GM19455 (cell line): ENCODE results near the gene KDM5B.
"Not testable (repeated sequence)": the region's sequence is repeated elsewhere in the genome, so short reads cannot be mapped to it uniquely, and the experiment has no call there.

Experiments
- ATAC-seq: cut with Tn5 transposase; IDR thresholded peaks from one replicate; pipeline ENCODE4 v1.9.1; 2021; ENCODE audit not compliant: unreplicated experiment

The KDM5B gene

DNA sequence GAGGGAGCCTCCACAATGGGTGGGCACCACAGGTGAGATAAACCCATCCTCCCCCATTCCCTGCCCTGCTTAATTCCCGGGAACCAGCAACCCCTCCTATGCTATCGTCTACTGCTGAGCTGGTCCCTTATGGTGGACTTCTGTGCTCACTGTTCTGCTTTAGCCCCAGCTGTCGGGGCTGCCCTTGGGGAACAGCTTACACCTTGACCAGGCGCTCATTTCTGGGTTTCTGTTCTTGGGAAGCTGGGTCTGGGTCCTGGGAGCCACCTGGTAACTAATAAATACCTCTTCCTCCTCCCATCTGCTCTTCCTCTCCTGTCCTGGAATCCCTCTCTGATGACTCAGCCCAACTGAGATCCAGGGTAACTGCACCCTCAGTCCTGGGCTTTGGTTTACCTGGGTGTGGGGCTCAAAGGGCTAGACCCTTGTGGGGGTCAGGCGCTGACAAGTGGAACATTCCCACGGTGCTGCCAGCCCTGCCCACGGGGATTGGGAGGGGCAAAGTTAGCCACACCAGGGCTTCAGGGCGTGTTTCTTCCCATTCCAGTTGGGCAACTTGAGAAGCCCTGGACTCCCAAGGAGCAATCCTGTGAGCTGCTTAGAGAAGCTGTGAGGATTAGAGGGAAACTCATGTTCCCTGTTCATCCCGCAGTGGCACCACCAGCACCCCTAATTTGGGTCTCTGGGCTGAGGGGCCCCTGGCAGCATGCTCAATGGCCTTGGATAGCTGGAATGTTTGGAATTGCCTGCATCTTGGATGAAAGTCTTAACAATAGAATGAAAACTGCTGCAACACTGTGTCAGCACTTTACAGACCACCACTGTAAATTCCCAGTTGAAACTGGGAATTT is 4.2 kb upstream of the KDM5B start:
- no peak for ATAC-seq

- peak; percentile 15 for ATAC-seq
Measured at GRCh38 chr1:202811296-202812175, 3.3 kb upstream of the KDM5B start.

GRCh38 chr1:202810615-202811295 is 2.5 kb upstream of the KDM5B start, which contains the start of gene PCAT6:
PCAT6 (plus strand) TSS chr1:202810954.
- ATAC-seq: peak; percentile 75

- no peak for ATAC-seq
Measured at GRCh38 chr1:202810193-202810614, 2.0 kb upstream of the KDM5B start.

- ATAC-seq: no peak
Measured at GRCh38 chr1:202809597-202810159, 1.5 kb upstream of the KDM5B start.

- ATAC-seq: no peak
Measured at GRCh38 chr1:202807451-202807925, 733 bp downstream of the KDM5B start.

- ATAC-seq: no peak
Measured at GRCh38 chr1:202806845-202807450, 1.3 kb downstream of the KDM5B start.

DNA sequence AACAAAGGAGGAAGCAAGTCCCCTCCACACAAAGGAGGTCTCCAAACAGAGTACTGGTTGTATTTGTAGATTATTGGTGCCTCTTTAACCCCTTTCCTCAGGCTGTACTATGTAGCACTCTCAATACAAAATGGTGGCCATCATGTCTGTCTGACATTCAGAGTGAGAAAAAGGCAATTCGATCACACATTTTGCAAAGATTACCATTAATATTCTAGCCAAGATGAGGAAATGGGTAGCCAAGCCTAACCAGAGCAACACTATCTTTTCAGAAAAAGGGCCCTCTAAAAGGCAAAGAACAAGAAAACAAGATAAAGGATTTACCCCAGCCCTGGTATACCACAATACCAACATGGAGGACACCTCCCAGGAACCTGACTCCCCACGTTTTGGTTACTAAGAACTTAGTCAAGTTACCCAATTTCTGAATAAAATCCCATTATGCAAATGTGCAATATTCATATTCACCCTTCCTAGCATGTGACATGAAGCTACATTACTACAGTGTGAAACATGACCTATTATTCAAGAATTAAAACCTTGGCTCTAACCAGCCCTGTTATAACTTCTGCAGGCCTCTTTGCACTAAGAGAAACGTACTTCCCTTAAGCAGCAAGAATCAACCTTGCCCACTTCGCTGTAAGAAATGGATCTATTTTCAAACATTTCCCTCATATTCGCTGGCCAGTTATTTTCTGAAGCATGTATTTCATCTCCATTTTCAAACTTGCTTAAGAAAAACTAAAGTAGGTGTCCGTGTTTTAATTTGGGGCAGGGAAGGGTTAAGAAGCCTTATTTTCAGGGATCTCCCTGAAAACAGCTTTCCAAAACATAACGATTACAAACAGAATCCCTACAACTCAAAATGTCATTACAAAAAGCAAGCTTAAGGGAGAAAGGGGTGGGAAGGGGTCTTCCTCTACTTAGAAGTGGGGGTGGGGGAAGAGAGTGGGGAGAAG is 2.1 kb downstream of the KDM5B start:
- ATAC-seq: no peak

DNA sequence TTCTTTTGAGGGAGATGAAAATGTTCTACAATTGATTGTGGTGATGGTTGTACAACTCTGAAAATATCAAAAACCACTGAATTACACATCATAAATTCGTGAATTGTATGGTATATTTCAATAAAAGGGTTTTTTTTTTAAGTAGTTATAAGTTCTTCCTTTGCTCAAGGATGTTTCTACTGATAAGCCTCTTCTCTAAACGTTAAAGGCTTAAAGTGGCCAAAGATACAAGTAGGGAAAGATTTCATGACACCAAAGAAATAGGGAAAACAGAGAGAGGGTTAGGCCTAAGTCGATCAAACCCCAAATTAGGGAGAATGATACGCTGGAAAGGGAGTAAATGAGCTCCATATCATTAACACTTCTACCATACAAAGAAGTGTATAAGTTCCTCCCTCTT is 4.1 kb downstream of the KDM5B start:
- no peak for ATAC-seq

DNA sequence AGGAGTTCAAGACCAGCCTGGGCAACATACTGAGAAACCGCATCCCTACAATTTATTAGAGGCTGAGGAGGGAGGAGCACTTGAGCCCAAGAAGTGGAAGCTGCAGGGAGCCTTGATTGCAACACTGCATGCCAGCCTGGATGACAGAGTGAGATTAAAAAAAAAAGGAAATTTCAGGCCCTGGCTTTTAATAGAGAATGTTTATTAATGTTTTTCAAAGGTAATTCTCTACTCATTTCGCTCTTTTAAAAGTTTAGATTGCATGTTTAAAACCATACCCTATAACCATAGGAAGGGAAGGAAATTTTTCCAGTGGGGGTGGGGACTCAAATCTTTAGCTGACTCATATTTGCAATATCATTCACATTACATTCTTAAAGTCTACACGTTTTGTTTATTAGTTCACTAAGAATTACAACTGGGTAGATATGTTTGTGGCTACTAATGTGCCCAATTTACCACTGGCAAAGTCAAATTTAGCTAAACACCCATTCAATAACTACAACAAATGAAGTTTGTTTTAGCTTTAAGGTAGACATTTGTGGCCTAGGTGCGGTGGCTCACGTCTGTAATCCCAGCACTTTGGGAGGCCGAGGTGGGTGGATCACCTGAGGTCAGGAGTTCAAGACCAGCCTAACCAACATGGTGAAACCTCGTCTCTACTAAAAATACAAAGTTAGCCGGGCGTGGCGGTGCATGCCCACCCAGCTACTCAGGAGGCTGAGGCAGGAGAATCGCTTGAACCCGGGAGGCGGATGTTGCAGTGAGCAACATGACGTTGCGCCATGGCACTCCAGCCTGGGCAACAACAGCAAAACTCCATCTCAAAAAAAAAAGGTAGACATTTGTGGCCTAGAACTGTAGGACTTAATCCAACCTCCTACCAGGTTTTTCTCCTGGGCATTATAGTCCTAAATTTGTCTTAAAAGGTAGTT is 5.0 kb downstream of the KDM5B start:
- ATAC-seq: no peak

DNA sequence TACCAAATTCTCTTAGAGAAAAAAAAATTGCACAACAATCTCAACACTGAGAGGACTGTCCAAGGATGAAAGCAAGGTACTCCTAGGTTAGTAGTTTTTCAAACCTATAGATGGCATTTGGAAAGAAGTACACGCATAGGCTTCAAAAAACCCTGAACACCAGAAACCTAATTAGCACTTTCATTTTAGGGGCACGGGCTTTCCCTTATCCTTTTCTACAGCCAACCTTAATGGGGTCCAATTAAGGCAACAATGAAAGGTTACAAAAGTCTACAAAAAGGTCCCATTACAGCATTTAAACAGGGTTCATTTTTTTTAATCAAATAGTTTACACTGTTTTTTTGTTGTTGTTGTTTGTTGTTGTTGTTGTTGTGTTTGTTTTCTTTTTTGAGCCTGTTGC is 6.2 kb downstream of the KDM5B start:
- no peak for ATAC-seq

DNA sequence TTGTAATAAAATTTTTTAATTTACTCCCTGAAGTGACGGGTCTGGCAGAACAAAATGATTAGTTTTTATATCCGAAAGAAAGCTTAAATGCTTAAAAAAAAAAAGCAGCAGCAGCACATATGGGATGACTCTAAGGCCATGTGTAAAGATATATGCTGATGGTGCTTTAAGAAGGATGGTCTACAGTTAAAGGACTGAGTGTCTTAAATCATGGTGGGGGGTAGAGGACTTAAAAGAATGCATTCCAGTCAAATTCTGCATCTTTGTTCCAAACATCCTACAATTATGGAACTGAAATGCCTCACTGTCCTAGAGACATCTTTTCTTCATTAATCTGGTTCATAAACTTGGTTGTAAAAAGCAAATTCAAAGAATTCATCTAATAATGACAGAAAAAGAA is 7.0 kb downstream of the KDM5B start:
- ATAC-seq: no peak

GRCh38 chr1:202800742-202801141 is 7.5 kb downstream of the KDM5B start:
- ATAC-seq: no peak

GRCh38 chr1:202798792-202799331 is 9.4 kb downstream of the KDM5B start:
- no peak for ATAC-seq

- no peak for ATAC-seq
Measured at GRCh38 chr1:202798260-202798659, 10.0 kb downstream of the KDM5B start.

DNA sequence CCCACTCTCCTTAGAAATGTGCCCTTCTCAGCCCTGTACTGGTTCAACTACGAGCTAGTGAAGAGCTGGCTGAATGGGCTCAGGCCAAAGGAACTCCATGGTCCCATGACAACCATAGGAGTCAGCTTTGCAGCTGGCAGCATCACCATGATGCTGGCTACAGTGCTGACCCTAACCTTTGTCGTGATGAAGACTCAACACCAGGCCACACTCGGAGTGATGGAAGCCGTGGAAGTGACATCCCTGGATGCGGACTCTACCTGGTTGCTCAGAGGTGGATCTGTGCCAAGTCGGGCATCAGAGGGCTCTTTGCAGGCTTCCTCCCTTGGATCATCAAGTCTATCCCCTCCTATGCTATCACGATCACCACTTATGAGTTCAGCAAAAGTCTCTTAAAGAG is 11.6 kb downstream of the KDM5B start:
- ATAC-seq: no peak

DNA sequence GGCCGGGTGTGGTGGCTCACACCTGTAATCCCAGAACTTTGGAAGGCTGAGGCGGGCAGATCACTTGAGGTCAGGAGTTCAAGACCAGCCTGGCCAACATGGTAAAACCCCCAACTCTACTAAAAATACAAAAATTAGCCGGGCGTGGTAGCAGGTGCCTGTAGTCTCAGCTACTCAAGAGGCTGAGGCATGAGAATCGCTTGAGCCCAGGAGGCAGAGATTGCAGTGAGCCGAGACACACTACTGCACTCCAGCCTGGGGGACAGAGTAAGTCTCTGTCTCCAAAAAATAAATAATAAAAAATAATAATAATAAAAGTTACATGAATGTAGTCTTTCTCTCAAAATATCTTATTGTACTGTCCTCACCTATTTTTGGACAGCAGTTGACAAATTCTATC is 13.3 kb downstream of the KDM5B start:
- ATAC-seq: not testable (repeated sequence)
